Measurements from ENCODE around the gene SPATS2L.

- no peak for TF ChIP-seq CTCF (IDR thresholded peaks at IDR 0.05; ENCODE audit: low read depth, low read length)
- TF ChIP-seq POLR2A (IDR thresholded peaks at IDR 0.05; ENCODE audit: extremely low read depth, insufficient read length) = no peak
These were observed 170.3 kb downstream of the SPATS2L start for GRCh38 chr2:200476836-200477235.
